Measurements from ENCODE around the gene PMEL. TPM values are rescaled to one million over a fixed set of nuclear protein-coding genes. Genes with fewer than 3 reads are reported as not detected.

Gene PMEL
- total and polyA plus RNA-seq, 2 of the 8 experiments (the other 6 are each of a cell fraction or from before 2014, with no cell fraction given): 120 to 382 TPM

DNA sequence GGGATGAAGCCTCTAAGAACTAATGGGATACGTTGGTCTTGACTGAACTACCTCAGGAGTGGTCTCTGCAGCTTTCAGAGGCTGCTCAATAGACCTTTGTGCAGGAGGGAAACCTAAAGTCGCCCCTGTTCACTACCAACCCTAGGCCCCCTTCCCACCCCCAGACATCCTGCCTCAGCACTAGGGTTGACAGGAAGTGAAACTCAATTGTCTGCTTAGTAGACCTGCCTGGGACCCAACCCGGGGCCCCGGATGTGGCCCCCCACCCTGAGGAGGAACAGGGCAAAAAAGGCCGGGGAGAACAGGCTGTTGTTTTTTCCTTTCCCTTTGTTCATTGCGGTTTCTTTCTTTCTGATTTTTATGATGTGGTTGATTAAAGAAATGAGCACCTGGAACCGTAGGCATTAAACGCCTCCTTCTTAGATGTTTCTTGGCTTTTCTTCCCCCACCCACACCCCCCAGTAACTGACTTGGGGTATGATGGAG, 36.5 kb downstream of the PMEL start:
- Histone ChIP-seq H3K23me2 (ENCODE audit: low read depth, low read length) (peaks cover 18% of the 10 kb centered on the region), H3K23ac (ENCODE audit: insufficient read length) (no peak overlapping the region), H3K56ac (replicated peaks; ENCODE audit: insufficient read length, low read depth, low read length) (no peak overlapping the region), H2AFZ (ENCODE audit: low read length) (no peak overlapping the region), H4K8ac (ENCODE audit: extremely low read depth, insufficient read depth, low read length) (no peak overlapping the region), H3K9ac (replicated peaks in 1 of 4; ENCODE audit: extremely low read depth in 1 of 4, low read depth in 3 of 4, low read length in 3 of 4) (no peak overlapping the region), H3K9me3 (ENCODE audit: insufficient read depth in 2 of 2, low read depth in 1 of 2, low read length in 1 of 2) (no peaks in the 10 kb centered on the region), H4K20me1 (replicated peaks in 1 of 2; ENCODE audit: control insufficient read depth in 1 of 2, insufficient read depth in 2 of 2, low read length in 2 of 2) (peaks cover 0 to 3% of the 10 kb centered on the region in 2 experiments), H3K4me3 (ENCODE audit: extremely low read depth in 1 of 4, insufficient read depth in 2 of 4, low read depth in 3 of 4, low read length in 4 of 4) (no peak overlapping the region), H4K91ac (replicated peaks; ENCODE audit: insufficient read length, low read length) (no peak overlapping the region), H3K27me3 (replicated peaks in 1 of 4; ENCODE audit: control insufficient read depth in 3 of 4, extremely low read depth in 1 of 4, insufficient read depth in 3 of 4, low read length in 3 of 4) (peaks cover 0 to 21% (median 13%) of the 10 kb centered on the region in 4 experiments; a peak in 6 of 7 replicates), H3K4me1 (replicated peaks in 1 of 4; ENCODE audit: control insufficient read depth in 3 of 4, insufficient read depth in 4 of 4, low read length in 3 of 4) (peaks cover 8 to 26% (median 14%) of the 10 kb centered on the region in 4 experiments; a peak in 6 of 7 replicates), H2BK5ac (ENCODE audit: low read depth, low read length) (no peak overlapping the region), H3K4ac (replicated peaks; ENCODE audit: insufficient read length, low read depth, low read length) (no peak overlapping the region), H3K79me2 (ENCODE audit: control insufficient read depth in 1 of 2, insufficient read depth in 2 of 2, low read length in 2 of 2) (peaks cover 12 to 23% of the 10 kb centered on the region in 2 experiments), H3K4me2 (ENCODE audit: insufficient read depth in 1 of 2, low read depth in 2 of 2, low read length in 2 of 2) (no peak overlapping the region), H2AK5ac (ENCODE audit: low read depth, low read length) (no peak overlapping the region), H3K27ac (ENCODE audit: low read depth, low read length) (no peak overlapping the region), H2BK12ac (ENCODE audit: low read depth, low read length) (no peak overlapping the region; the same call in 1 of the 2 replicates), H2BK120ac (replicated peaks; ENCODE audit: low read depth, low read length) (no peak overlapping the region), H3K36me3 (ENCODE audit: control insufficient read depth in 2 of 4, insufficient read depth in 4 of 4, low read length in 3 of 4) (peaks cover 0 to 5% (median 1%) of the 10 kb centered on the region in 4 experiments; a peak in 1 of 8 replicates), H3K14ac (ENCODE audit: insufficient read length) (no peak overlapping the region), H3K18ac (ENCODE audit: extremely low read depth, low read length) (no peak overlapping the region), H2BK20ac (ENCODE audit: low read length) (no peak overlapping the region), H4K5ac (ENCODE audit: insufficient read length, low read depth, low read length) (no peak overlapping the region), H2BK15ac (ENCODE audit: low read length) (no peak overlapping the region), H3K79me1 (ENCODE audit: low read depth, low read length) (peaks cover 3% of the 10 kb centered on the region; the same call in 1 of the 2 replicates)
- CTCF ChIA-PET (ENCODE audit: partially characterized antibody): interaction anchor here (0.7 to 7.8 kb wide), 8 partner anchors 10 to 115 kb away, joined by 3 to 71 read pairs (median 6); partner anchors contain the start of genes DNAJC14, ORMDL2 and SARNP
- FAIRE-seq (no peak), DNase-seq (ENCODE audit: low read depth in 1 of 2, low spot score in 2 of 2) (no peak)
- 89% methylated on average over 8 of the region's 8 CpGs; no CpG with 5 or more reads in 1 of the 2 experiments for WGBS, 2 experiments (ENCODE audit: extremely low coverage in 1 of 2, insufficient coverage in 1 of 2, insufficient read length in 1 of 2, insufficient replicate concordance in 2 of 2, low coverage in 1 of 2, low lambda C conversion rate in 2 of 2, missing lambda C conversion rate in 1 of 2)
- POLR2A ChIA-PET (ENCODE audit: partially characterized antibody): interaction anchor here (1.0 to 3.4 kb wide), 5 partner anchors 11 to 184 kb away, joined by 3 to 24 read pairs (median 5); partner anchors contain the start of genes ORMDL2 and SARNP
- TF ChIP-seq TBP (IDR thresholded peaks at IDR 0.05; ENCODE audit: low read depth, low read length) (no peak), TEAD4 (IDR thresholded peaks at IDR 0.05; ENCODE audit: low read depth, low read length) (no peak), FOSL1 (IDR thresholded peaks at IDR 0.05; ENCODE audit: insufficient read depth, low read depth, low read length) (no peak), SIX5 (IDR thresholded peaks at IDR 0.05; ENCODE audit: low read depth, low read length) (no peak), JUND (IDR thresholded peaks at IDR 0.05; ENCODE audit: low read length) (no peak), RNF2 (IDR thresholded peaks at IDR 0.05; ENCODE audit: borderline replicate concordance, low read depth, low read length, missing control alignments, poor library complexity, severe bottlenecking) (no peak), CREB1 (IDR thresholded peaks at IDR 0.05) (no peak), TAF1 (IDR thresholded peaks at IDR 0.05; ENCODE audit: low read depth, low read length) (no peak), SRF (IDR thresholded peaks at IDR 0.05; ENCODE audit: low read depth, low read length) (no peak), SIN3A (conservative IDR thresholded peaks at IDR 0.05 in 1 of 2, IDR thresholded peaks at IDR 0.05 in 1 of 2; ENCODE audit: low read depth in 1 of 2, low read length in 2 of 2) (no peak), TCF12 (IDR thresholded peaks at IDR 0.05; ENCODE audit: low read depth, low read length) (no peak)
- TF ChIP-seq, protein P1, sequence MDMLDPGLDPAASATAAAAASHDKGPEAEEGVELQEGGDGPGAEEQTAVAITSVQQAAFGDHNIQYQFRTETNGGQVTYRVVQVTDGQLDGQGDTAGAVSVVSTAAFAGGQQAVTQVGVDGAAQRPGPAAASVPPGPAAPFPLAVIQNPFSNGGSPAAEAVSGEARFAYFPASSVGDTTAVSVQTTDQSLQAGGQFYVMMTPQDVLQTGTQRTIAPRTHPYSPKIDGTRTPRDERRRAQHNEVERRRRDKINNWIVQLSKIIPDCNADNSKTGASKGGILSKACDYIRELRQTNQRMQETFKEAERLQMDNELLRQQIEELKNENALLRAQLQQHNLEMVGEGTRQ (IDR thresholded peaks at IDR 0.05; ENCODE audit: low read length): no peak

Data from H1 (cell line).